Fibroblast of lung (primary cell): Measurements from ENCODE around the gene TAAR8.

Source experiments
- EZH2 ChIP-seq: IDR thresholded peaks from 2 replicates; pipeline ENCODE4 v1.5.1; 2012; ENCODE audit warnings: low read length, control low read depth, mild to moderate bottlenecking; ENCODE audit errors: missing control alignments
- TF ChIP-seq, protein P1 (sequence below), 2 donors: IDR thresholded peaks in 1 of 2; conservative IDR thresholded peaks in 1 of 2; 1 replicate in 1 of 2; 2 replicates in 1 of 2; pipeline ENCODE4 v1.5.1; 2011 to 2012; ENCODE audit warnings: low read length in 2 of 2, control low read depth in 1 of 2, inconsistent platforms in 1 of 2, low read depth in 1 of 2, mild to moderate bottlenecking in 1 of 2

GRCh38 chr6:132506869-132507808, 45.3 kb upstream of the TAAR8 start:
- TF ChIP-seq, protein P1, sequence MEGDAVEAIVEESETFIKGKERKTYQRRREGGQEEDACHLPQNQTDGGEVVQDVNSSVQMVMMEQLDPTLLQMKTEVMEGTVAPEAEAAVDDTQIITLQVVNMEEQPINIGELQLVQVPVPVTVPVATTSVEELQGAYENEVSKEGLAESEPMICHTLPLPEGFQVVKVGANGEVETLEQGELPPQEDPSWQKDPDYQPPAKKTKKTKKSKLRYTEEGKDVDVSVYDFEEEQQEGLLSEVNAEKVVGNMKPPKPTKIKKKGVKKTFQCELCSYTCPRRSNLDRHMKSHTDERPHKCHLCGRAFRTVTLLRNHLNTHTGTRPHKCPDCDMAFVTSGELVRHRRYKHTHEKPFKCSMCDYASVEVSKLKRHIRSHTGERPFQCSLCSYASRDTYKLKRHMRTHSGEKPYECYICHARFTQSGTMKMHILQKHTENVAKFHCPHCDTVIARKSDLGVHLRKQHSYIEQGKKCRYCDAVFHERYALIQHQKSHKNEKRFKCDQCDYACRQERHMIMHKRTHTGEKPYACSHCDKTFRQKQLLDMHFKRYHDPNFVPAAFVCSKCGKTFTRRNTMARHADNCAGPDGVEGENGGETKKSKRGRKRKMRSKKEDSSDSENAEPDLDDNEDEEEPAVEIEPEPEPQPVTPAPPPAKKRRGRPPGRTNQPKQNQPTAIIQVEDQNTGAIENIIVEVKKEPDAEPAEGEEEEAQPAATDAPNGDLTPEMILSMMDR (conservative IDR thresholded peaks at IDR 0.05 in 1 of 2, IDR thresholded peaks at IDR 0.05 in 1 of 2; ENCODE audit: low read depth in 1 of 2, low read length in 2 of 2): no peak
- no peak for TF ChIP-seq EZH2
